Activated CD4-positive, alpha-beta T cell treated with anti-CD3 and anti-CD28 coated beads, Interleukin-2, amount 50 U/mL, for 1 hour (primary cell): Measurements from ENCODE around the gene BUB1B.

Experiments used
- DNase-seq: peaks from one replicate; pipeline ENCODE4 v3.0.0-alpha.2; 2020

Gene BUB1B

GRCh38 chr15:40256638-40257235 lies 95.9 kb downstream of the BUB1B start:
- no peak for DNase-seq

GRCh38 chr15:40257656-40258450 lies 97.0 kb downstream of the BUB1B start:
- no peak for DNase-seq

GRCh38 chr15:40258544-40258943 lies 97.7 kb downstream of the BUB1B start:
- DNase-seq = no peak

GRCh38 chr15:40259021-40259420 lies 98.2 kb downstream of the BUB1B start:
- DNase-seq = no peak

GRCh38 chr15:40263024-40263754 lies 102.3 kb downstream of the BUB1B start:
- DNase-seq = no peak

GRCh38 chr15:40264321-40265153 lies 103.7 kb downstream of the BUB1B start:
- DNase-seq = no peak

GRCh38 chr15:40265355-40265754 lies 104.5 kb downstream of the BUB1B start:
- no peak for DNase-seq

- DNase-seq = no peak
Measured at GRCh38 chr15:40265875-40266274, 105.0 kb downstream of the BUB1B start.

- no peak for DNase-seq
Measured at GRCh38 chr15:40266828-40267304, 106.0 kb downstream of the BUB1B start.

GRCh38 chr15:40267670-40268069 lies 106.8 kb downstream of the BUB1B start:
- no peak for DNase-seq

- no peak for DNase-seq
Measured at GRCh38 chr15:40269604-40270003, 108.7 kb downstream of the BUB1B start.

- DNase-seq = no peak
Measured at GRCh38 chr15:40270246-40270995, 109.6 kb downstream of the BUB1B start.
